GM21737 (cell line): ENCODE measurements around the gene COL6A1.

Source experiments
- ATAC-seq: cut with Tn5 transposase; IDR thresholded peaks from one replicate; pipeline ENCODE4 v1.9.1; 2021; ENCODE audit warnings: mild to moderate bottlenecking, moderate library complexity; ENCODE audit not compliant: unreplicated experiment

COL6A1 gene

DNA sequence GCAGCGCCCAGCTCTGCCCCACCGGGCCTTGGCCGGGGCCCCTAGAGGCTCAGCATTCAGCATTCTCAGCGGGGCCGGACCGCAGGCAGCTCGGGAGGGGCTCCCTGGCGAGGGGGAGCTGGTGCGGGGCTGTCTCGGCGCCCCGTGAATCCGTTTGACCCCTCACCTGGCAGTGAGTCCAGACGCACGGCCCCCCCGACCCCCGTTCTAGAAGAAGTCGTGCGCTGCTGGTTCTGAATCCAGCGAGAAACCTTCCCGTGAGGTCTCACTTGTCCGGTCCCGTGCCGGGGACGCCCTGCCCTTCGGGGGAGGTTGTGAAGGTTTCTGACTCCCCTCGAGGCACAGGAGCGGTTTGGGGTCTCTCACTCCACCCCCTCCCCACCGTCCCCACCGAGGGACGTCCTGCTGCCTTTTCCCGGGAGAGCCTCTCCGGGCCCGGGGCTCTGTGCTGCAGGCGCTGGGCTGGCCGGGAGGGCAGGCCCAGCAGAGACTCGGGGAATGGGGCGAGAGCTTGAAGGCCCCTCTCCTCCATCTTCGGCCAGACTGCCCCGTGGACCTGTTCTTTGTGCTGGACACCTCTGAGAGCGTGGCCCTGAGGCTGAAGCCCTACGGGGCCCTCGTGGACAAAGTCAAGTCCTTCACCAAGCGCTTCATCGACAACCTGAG lies 655 bp downstream of the COL6A1 start:
- ATAC-seq = no peak

DNA sequence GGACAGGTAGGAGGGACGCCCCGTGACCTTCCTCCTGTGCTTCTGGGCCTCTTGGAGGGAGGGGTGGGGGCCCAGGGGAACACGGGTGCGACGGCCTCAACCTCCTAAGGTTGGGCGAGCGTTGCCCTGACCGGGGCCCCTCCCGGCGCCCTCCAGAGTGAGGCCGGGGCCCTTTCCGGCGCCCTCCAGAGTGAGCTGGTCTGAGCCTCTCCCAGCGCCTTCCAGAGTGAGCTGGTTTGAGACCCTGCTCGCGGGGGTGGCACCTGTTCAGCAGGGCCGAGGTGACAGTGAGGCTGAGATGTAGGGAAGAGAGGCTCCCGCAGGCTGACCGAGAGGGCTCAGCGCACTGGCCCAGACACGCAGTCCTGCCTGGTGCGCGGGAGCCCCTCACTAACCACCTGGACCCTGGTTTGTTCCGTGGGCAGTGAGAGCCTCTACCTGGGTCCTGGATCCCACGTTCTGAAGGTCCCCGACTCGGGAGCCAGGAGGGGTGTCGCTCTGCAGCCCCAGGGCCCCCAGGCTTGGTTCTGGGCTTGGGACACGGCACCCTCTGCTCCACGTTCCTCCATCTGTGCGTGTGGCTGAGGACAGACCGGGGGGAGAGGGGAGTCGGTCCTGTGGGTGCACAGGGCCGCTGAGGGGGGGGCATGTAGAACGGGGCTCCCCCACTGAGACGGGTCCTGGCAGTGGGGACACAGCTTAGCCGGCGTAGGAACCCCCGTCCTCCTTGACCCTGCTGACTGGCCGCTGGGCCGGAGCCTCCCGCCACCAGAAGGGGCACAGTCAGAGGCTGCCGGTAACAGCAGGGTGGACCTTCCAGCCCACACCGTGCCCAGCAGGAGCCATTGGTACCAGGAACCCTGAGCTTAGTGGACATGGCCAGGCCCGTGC lies 1.4 kb downstream of the COL6A1 start:
- ATAC-seq = no peak

DNA sequence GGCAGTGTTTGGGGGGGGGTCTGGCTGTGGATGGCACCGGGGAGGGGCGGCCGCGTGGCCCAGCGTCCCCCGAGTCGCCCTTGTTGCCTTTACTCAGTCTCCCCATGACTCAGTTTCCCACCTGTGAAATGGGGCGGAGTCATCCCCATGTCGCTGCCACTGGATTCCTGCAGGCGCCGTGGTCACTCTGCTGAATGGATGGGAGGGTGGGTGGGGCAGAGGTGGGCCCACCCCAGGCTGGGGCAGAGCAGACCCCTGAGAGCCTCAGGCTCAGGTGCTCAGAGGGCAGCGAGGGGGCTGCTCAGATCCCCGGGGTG lies 2.0 kb downstream of the COL6A1 start:
- ATAC-seq = no peak

DNA sequence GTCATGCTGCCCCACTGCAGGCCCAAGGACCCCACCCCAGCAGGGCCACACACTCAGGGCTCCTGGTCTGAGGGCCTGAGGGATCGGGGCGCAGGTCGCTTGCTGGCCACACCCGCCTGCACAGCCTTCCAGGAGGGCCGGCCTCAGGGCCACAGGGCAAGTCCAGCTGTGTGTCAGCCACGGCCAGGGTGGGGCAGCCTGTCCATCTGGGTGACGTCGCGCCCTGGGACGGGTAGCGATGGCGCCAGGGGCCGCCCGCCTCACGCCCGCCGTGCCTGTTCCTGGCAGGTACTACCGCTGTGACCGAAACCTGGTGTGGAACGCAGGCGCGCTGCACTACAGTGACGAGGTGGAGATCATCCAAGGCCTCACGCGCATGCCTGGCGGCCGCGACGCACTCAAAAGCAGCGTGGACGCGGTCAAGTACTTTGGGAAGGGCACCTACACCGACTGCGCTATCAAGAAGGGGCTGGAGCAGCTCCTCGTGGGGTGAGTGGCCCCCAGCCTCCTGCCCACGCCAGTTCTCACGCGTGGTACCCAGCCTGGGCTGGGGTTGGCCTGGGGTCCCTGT lies 2.5 kb downstream of the COL6A1 start:
- no peak for ATAC-seq

DNA sequence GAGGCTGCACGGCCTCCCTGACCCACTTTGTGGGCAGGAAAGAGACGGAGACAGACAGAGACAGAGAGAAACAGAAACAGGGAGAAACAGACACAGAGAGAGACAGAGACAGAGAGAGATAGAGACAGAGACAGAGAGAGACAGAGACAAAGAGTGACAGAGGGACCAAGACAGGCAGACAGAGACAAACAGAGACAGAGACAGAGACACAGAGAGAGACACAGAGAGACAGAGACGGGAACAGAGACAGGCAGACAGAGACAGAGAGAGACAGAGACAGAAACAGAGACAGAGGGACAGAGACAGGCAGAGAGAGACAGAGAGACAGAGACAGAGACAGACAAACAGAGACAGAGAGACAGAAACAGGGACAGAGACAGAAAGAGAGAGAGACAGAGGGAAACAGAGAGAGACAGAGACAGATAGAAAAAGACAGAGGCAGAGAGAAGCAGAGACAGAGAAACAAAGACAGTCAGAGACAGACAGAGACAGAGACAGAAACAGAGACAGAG lies 3.1 kb downstream of the COL6A1 start:
- no peak for ATAC-seq

DNA sequence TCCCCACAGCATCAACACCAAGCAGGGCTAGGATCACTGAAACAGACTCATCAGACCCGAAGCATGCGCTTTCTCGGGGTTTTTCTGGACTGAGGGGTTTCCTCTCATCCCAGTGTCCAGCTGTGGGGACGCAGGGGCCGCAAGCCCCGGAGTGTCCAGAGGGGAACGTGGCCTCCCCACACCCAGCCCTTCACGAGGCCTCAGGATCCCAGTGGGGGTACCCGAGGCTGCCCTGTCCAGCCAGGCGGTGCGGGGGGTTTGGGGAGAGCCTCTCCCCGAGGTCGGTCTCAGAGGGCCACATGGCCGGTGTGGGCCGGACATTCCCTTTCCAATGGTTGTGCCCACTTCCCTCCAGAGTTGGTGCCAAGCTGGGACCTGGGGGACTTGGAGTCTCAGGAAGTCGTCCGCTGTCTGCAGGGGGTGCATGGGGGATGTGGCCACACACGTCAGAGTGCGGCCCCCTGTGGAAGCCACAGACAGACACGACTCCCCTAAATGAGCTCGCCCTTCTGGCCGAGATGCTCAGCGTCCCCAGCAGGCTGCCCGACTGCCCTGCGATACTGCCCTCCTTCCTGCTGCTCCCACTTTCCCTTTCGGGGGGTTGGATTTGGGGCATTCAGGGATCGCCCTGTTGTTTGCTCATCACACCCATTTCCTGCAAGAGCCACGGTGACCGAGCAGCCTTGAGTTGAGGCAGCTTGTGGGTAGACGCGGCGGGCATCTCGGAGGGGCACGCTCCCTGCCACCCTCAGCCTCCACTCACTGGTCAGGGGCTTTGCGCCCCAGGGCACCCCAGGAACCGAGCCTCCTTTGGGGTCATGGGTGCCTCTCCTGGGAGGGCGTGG lies 4.1 kb downstream of the COL6A1 start:
- ATAC-seq = no peak

DNA sequence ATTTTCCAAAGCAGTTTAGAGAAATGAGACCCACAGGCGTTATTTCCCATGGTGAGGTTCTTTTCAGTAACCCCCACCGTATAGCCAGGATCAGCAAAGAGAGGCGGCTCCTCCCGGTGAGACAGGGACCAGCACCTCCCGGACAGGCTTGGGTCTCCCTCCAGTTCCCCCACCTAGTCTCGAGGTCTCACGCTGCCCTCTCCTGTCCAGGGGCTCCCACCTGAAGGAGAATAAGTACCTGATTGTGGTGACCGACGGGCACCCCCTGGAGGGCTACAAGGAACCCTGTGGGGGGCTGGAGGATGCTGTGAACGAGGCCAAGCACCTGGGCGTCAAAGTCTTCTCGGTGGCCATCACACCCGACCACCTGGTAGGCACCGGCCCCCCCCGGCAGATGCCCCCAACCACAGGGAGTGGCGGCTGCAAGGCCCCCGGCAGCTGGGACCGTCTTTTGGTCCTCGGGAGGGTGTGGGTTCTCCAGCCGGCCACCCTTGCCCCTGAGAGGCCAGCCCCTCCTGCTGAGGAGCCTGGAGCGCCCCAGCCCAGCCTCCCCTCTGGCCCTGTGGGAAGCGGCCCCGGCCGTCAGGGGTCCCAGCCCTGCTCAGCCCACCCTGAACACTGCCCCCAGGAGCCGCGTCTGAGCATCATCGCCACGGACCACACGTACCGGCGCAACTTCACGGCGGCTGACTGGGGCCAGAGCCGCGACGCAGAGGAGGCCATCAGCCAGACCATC lies 4.9 kb downstream of the COL6A1 start:
- no peak for ATAC-seq

DNA sequence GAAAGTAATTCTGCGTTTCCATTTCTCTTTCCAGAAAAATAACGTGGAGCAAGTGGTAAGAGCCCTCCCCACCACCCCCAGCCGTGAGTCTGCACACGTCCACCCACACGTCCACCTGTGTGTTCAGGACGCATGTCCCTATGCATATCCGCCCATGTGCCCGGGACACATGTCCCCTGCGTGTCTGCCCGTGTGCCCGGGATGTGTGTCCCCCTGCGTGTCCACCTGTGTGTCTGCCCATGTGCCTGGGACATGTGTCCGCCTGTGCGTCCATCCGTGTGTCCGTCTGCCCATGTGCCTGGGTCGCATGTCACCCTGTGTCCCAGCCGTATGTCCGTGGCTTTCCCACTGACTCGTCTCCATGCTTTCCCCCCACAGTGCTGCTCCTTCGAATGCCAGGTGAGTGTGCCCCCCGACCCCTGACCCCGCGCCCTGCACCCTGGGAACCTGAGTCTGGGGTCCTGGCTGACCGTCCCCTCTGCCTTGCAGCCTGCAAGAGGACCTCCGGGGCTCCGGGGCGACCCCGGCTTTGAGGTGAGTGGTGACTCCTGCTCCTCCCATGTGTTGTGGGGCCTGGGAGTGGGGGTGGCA lies 5.6 kb downstream of the COL6A1 start:
- no peak for ATAC-seq

DNA sequence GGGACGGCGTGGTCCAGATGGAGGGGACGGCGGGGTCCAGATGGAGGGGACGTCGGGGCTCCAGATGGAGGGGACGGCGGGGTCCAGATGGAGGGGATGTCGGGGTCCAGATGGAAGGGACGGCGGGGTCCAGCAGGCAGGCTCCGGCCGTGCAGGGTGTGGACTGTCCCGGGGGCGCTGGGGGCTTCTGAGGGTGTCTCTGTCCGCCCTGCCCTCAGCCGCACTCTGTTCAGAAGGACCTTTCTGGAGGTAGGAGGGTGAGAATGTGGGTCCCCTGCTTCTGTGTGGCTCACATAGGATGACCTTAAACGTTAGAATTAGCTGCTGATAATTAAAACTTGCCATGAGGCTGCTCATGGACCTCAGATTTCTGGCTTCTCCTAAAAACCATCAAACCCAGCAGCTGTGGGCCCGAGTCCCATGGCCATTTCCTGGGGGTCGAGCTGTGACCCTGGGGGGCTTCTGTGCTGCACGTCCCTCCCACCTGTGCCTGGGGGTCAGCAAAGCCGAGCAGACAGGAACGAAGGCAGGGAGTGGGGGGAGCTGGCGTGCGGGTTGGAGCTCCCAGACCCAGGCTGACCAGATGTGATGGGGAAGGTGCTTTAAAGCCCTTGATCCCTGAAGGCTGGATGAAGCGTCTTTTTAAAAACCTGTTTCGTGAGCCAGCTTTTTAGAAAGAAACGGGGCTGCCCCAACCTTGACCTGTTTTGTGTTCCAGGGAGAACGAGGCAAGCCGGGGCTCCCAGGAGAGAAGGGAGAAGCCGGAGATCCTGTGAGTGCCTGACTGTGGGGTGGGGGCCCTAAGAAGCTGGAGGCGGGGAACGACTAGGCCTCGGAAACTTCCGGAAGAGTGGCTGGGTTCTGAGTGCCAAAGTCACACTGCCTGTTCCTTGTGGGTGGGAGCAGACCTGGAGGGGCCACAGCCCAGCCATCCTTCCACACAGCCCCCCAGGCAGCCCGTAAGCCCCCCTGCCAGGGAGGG lies 7.1 kb downstream of the COL6A1 start:
- ATAC-seq = no peak

DNA sequence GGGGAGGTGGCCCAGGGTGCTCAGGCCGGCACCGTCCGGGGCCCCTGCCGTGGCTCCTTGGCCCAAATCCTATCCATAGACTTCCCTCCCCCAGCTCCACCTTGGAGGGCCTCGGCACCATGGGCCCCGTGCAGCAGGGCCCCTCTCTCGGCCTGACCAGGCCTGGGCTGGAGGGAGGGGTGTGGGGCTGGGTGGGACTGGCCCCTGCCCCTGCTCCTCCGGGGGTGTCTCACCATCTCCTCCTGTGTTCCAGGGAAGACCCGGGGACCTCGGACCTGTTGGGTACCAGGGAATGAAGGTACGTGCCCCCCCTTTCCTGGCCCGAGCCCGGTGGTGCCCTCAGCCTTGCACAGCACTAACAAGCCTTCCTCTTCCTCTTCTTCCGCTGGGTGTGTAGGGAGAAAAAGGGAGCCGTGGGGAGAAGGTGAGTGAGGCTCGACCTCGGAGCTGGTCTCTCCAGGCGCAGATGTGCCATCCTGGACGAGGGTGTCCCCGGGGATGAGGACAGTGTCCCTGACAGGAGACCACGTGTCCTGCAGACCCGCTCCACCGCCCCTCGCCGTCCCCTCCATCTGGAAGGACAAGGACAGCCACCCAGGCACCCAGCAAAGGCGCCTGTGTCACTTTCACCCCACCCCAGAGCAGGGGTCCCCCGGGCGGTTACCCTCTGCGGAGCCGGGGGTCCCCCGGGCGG lies 7.9 kb downstream of the COL6A1 start:
- no peak for ATAC-seq

DNA sequence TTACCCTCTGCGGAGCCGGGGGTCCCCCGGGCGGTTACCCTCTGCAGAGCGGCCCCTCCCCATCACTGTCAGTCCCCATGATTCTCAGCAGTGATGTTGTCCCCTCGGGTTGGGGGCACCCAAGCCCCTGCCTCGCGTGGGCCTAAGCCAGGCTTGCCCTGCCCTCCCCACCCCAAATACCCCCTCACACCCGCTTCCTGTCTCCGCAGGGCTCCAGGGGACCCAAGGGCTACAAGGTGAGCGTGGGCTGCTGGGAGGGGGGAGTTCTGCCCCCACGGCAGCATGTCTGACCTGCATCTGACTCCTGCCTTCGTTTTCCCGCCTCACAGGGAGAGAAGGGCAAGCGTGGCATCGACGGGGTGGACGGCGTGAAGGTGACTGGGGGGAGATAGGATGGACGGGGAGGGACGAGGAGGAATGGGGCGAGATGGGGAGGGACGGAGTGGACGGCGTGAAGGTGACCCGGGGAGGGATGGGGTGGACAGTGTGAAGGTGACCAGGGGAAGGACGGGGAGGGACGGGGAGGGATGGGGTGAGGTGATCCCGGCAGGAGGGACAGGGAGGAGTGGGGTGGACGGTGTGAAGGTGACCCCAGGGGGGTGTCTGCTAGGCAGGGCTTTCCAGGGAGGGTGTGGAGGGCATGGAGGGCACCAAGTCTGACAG lies 8.6 kb downstream of the COL6A1 start:
- no peak for ATAC-seq

DNA sequence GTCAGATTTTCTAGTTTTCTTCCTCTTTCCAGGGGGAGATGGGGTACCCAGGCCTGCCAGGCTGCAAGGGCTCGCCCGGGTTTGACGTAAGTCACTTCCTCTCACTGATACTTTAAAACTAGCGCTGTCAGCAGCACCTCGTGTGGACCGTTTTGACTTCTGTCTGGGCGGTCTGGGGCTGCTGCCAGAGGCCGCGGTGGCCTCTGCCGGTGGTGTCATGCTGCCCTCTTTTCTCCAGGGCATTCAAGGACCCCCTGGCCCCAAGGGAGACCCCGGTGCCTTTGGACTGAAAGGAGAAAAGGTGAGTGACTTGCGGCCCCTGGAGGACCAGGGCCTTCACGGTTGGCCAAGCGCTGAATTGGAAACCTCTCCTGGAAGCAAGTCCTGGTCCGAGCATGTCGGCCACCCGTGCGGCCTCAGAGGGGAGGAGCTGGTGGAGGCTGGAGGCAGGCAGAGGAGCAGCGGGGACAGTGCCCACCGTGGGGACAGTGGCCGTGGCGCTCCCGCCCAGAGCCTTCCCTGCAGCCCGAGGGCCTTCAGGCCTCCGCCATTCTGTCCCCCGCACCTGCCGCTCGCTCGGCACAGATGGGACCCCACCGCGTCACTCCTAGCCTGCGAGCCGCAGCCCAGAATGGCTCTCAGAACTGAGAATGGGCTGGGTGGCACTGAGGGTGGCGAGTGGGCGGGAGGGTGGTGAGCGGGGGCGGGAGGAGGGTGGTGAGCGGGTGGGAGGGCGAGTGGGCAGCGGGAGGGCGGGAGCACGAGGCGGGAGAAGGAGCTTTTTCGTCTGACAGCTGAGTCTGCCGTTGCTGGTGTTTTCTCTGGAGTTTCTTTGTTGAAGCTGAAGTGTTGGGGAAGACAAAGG lies 9.4 kb downstream of the COL6A1 start:
- no peak for ATAC-seq

DNA sequence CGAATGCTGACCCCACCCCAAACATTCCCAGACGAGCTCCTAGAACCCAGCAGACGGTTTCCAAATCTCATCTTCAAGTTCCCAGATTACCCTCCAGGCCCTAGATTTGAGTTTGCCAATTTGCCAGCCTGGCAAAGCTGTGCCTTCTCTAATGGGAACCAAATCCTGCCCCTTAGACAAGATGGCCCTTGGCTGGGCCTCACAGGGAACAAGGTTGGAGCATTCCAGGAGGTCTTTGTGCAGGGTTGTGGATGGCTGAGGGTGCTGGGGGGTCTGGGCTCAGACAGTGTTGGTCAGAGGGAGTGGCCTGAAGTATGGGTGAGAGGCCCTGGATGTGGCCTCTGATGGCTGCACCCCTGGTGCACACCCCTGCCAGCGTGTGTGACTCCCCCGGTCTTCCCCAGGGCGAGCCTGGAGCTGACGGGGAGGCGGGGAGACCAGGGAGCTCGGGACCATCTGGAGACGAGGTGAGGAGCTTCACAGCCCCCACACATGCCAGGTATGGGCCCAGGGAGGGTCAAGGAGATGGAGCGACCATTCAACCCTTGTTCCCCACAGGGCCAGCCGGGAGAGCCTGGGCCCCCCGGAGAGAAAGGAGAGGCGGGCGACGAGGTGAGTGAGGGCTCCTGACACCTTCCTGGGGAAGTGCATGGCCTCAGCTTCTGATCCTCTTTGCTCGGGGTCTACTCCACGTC lies 10.2 kb downstream of the COL6A1 start:
- no peak for ATAC-seq

DNA sequence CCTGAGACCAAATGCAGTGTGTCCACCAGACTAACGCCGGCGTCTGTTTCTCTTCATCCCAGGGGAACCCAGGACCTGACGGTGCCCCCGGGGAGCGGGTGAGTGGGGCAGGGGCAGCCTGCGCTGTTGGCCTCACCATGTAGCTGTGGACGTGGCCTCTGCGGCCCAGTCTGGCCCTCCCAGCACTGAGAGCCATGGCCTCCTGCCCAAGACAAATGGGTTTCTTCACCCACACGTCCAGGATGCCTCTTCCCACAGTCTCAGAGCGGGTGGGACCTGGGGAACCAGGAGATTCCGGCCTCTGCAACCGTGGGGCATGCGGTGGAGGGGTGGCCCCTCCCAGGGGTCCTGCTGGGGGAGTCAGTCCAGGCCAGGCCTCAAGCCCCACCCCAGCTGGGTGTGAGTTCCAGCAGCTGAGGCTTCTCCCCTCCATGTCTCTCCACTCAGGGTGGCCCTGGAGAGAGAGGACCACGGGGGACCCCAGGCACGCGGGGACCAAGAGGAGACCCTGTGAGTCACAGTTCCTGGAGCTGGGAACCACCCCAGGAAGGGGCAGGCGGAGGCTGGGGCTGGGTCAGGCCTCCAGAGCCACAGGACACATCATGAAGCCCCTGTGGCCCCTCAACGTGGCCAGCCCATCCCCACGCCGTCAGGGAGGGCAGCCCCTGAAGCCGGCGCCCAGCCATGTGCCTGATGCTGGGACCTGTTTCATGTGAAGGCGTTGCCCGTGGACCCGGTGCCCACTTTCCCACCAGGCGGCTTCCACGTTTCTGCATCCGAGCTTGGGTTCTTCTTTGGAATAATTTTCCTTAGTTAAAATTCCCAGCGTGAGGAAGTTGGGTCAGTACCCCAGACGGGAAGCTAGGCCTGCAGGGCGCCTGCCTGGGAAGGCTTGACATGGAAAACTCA lies 11.0 kb downstream of the COL6A1 start:
- no peak for ATAC-seq
